HEK293T (cell line): ENCODE data around the gene CASP2.

ENCODE experiments used
- BHLHE40 ChIP-seq: fragments of 450-650 bp; IDR thresholded peaks from 2 replicates; pipeline ENCODE4 v1.6.1; 2016; ENCODE audit warnings: mild to moderate bottlenecking, moderate library complexity, borderline replicate concordance
- ELF4 ChIP-seq: fragments of 450-650 bp; IDR thresholded peaks from 2 replicates; pipeline ENCODE4 v1.6.1; 2017; ENCODE audit warnings: antibody characterized with exemption
- FOXK2 ChIP-seq: fragments of 450-650 bp; IDR thresholded peaks from 2 replicates; pipeline ENCODE4 v1.6.1; 2016; ENCODE audit warnings: mild to moderate bottlenecking

DNA sequence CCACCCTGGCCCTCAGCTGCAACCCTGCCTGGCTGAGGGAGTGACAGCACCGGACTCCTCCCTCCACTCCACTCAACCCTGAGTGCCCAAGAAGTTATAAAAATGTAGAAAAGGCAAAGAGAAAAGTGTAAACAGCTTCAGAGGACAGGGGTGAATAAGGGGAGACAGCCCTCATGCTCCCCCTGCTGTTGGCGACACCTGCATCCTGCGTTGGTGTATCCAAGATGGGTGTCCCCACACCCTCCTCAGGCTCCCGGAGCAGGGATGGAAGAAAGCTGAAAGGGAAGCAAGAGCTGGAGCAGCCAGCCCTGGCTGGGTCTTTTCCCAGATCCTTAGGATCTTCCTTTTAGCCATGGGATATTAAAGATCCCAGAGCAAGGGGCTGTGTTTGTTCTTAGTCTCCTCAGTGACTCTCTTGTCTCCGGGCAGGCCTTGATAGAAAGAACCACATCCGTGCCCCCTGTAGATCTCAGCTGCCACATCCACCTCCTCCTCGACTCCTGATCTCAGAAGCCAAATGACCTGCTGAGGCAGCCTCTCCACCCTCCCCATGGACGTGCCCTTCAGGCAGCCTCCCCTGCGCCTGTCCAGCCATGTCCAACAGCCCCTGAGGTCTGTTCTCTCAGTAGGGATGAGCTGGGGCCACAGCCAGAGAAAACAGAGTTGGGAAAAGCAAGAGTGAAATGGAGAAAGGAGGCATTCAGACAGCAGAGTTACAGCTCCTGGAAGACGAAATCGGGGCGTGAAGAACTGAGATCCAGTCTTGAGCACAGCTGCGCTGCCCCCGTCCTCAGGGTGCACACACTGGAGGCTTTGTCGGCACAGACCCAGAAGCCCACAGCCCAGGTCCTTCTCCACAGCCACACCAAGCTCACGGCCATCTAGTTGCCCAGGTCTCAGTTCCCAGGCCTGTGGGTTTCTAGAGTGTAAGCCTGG, 67.6 kb downstream of the CASP2 start:
- TF ChIP-seq ELF4 (no peak), FOXK2 (no peak), BHLHE40 (no peak)
